Upper lobe of left lung (tissue), 6 donors: ENCODE results near the gene GPR143. TPM values are rescaled to one million over a fixed set of nuclear protein-coding genes. Genes with fewer than 3 reads are reported as not detected.

Experiments used
- ATAC-seq, 2 donors: fragments of 200-7000 bp; cut with Tn5 transposase; one replicate each; pipeline ENCODE4 v1.9.1; 2022; ENCODE audit warnings: mild to moderate bottlenecking in 2 of 2, moderate library complexity in 2 of 2; ENCODE audit not compliant: low FRiP score in 2 of 2
- DNase-seq, 2 donors: peaks; one replicate each; pipeline ENCODE4 v3.0.0-alpha.2; 2019 to 2020
- H3K27ac ChIP-seq, 4 donors: fragments of 200-600 bp; sonication (generic); one replicate each; pipeline ENCODE4 v1.5.1; 2016 to 2019
- H3K27me3 ChIP-seq, 4 donors: fragments of 200-600 bp; sonication (generic); one replicate each; pipeline ENCODE4 v1.5.1; 2017 to 2019
- H3K36me3 ChIP-seq, 4 donors: fragments of 200-600 bp; sonication (generic); one replicate each; pipeline ENCODE4 v1.5.1; 2016 to 2019
- H3K4me1 ChIP-seq, 4 donors: fragments of 200-600 bp; sonication (generic); one replicate each; pipeline ENCODE4 v1.5.1; 2018 to 2019
- H3K4me3 ChIP-seq, 4 donors: fragments of 200-600 bp; sonication (generic); one replicate each; pipeline ENCODE4 v1.5.1; 2017 to 2019; ENCODE audit warnings: mild to moderate bottlenecking in 2 of 4, moderate library complexity in 1 of 4
- H3K9me3 ChIP-seq, 4 donors: fragments of 200-600 bp; sonication (generic); one replicate each; pipeline ENCODE4 v1.5.1; 2018 to 2019
- CTCF ChIP-seq, 6 experiments: fragments of 450-650 bp in 4 of 6; fragments of 200-600 bp in 2 of 6; sonication (generic) in 2 of 6; IDR thresholded peaks; one replicate each; pipeline ENCODE4 v1.5.1; 2016 to 2019; ENCODE audit warnings: antibody characterized with exemption in 6 of 6
- EP300 ChIP-seq, 4 donors: sonication (generic); formaldehyde crosslinking; IDR thresholded peaks; one replicate each; pipeline ENCODE4 v1.5.1; 2017; ENCODE audit warnings: antibody characterized with exemption in 4 of 4, control low read depth in 2 of 4
- POLR2A ChIP-seq, 4 donors: fragments of 450-650 bp; IDR thresholded peaks; one replicate each; pipeline ENCODE4 v1.5.1; 2016 to 2017; ENCODE audit warnings: antibody characterized with exemption in 4 of 4, mild to moderate bottlenecking in 2 of 4
- POLR2AphosphoS5 ChIP-seq, 2 donors: sonication (generic); formaldehyde crosslinking; IDR thresholded peaks; one replicate each; pipeline ENCODE4 v1.5.1; 2017; ENCODE audit warnings: antibody characterized with exemption in 2 of 2
- WGBS, 2 donors: methylation state at CpG; one replicate each; pipeline ENCODE4 v1.1.5; 2017 to 2018; 5-methylcytosine and 5-hydroxymethylcytosine counted together
- total RNA-seq, 6 donors: library from RNA; depleted of rRNA in 4 of 6; stranded (reverse); fragments of >200 nt in 4 of 6; gene quantifications; one replicate each; pipeline versions ENCODE4 v1.1.0 to v1.2.1, GENCODE V29; 2016 to 2021
- donor health status: DM: no; HTN: no; CAD: no; lungs with moderate emphysema.
- donor health status: DM: no; HTN: yes; CAD: no; lungs with severe emphysema.

Gene GPR143
- total RNA-seq, 6 donors from 2014 or later, result 0.33 to 2.1 (median 0.84) TPM; not detected in 1

GRCh38 chrX:9737363-9737762, 28.3 kb downstream of the GPR143 start:
- 80 to 89% methylated on average over 7 of the region's 7 CpGs for WGBS, 2 donors
- TF ChIP-seq EP300 (IDR thresholded peaks at IDR 0.05), result no peak
- Histone ChIP-seq H3K36me3 (no peaks in the 10 kb centered on the region), H3K27ac (no peak overlapping the region), H3K27me3 (no peaks in the 10 kb centered on the region), H3K4me1 (no peaks in the 10 kb centered on the region), H3K4me3 (no peak overlapping the region), H3K9me3 (no peaks in the 10 kb centered on the region)
- DNase-seq, result no peak
- ATAC-seq, result no peak

GRCh38 chrX:9730752-9731151, 34.9 kb downstream of the GPR143 start:
- H3K27ac ChIP-seq, result no peak overlapping the region
- H3K36me3 ChIP-seq, result no peaks in the 10 kb centered on the region
- no peak for DNase-seq
- no peak overlapping the region for H3K4me3 ChIP-seq
- 67 to 93% methylated on average over 1 of the region's 1 CpG for WGBS, 2 donors
- H3K27me3 ChIP-seq, result no peaks in the 10 kb centered on the region
- H3K9me3 ChIP-seq, result peaks cover 0 to 16% (median 0%) of the 10 kb centered on the region in 4 donors
- TF ChIP-seq CTCF (IDR thresholded peaks at IDR 0.05), result no peak
- TF ChIP-seq EP300 (IDR thresholded peaks at IDR 0.05), result no peak
- no peak for TF ChIP-seq POLR2A (IDR thresholded peaks at IDR 0.05)
- TF ChIP-seq POLR2AphosphoS5 (IDR thresholded peaks at IDR 0.05), result no peak
- H3K4me1 ChIP-seq, result no peaks in the 10 kb centered on the region
- no peak for ATAC-seq

- DNase-seq (no peak), ATAC-seq (no peak)
- Histone ChIP-seq H3K9me3 (peaks cover 0 to 16% (median 0%) of the 10 kb centered on the region in 4 donors), H3K4me1 (no peaks in the 10 kb centered on the region), H3K27me3 (no peaks in the 10 kb centered on the region), H3K27ac (no peak overlapping the region), H3K4me3 (no peak overlapping the region), H3K36me3 (no peaks in the 10 kb centered on the region)
- WGBS, 2 donors, result 76 to 100% methylated on average over 3 of the region's 3 CpGs
- TF ChIP-seq EP300 (IDR thresholded peaks at IDR 0.05) (no peak), CTCF (IDR thresholded peaks at IDR 0.05) (no peak), POLR2A (IDR thresholded peaks at IDR 0.05) (no peak), POLR2AphosphoS5 (IDR thresholded peaks at IDR 0.05) (no peak)
Observed at GRCh38 chrX:9730078-9730477, 35.6 kb downstream of the GPR143 start.

- no peak for TF ChIP-seq EP300 (IDR thresholded peaks at IDR 0.05)
- no peak for TF ChIP-seq POLR2A (IDR thresholded peaks at IDR 0.05)
- no peak for TF ChIP-seq CTCF (IDR thresholded peaks at IDR 0.05)
- TF ChIP-seq POLR2AphosphoS5 (IDR thresholded peaks at IDR 0.05), result no peak
- DNase-seq, result no peak
- no peak overlapping the region for H3K4me3 ChIP-seq
- H3K36me3 ChIP-seq, result no peaks in the 10 kb centered on the region
- no peak for ATAC-seq
- 40 to 61% methylated on average over 1 to 5 of the region's 5 CpGs for WGBS, 2 donors
- no peaks in the 10 kb centered on the region for H3K27me3 ChIP-seq
- H3K27ac ChIP-seq, result no peak overlapping the region
- peaks cover 0 to 16% (median 0%) of the 10 kb centered on the region in 4 donors for H3K9me3 ChIP-seq
- no peaks in the 10 kb centered on the region for H3K4me1 ChIP-seq
Observed at GRCh38 chrX:9729171-9729885, 36.3 kb downstream of the GPR143 start.

GRCh38 chrX:9728261-9728660, 37.4 kb downstream of the GPR143 start:
- H3K9me3 ChIP-seq, result peaks cover 0 to 16% (median 0%) of the 10 kb centered on the region in 4 donors
- H3K27ac ChIP-seq, result no peak overlapping the region
- WGBS, 2 donors, result 86 to 89% methylated on average over 3 of the region's 3 CpGs
- H3K4me1 ChIP-seq, result no peaks in the 10 kb centered on the region
- H3K4me3 ChIP-seq, result no peak overlapping the region
- DNase-seq, result no peak
- TF ChIP-seq POLR2A (IDR thresholded peaks at IDR 0.05) (no peak), EP300 (IDR thresholded peaks at IDR 0.05) (no peak), CTCF (IDR thresholded peaks at IDR 0.05) (no peak), POLR2AphosphoS5 (IDR thresholded peaks at IDR 0.05) (no peak)
- H3K36me3 ChIP-seq, result no peaks in the 10 kb centered on the region
- ATAC-seq, result no peak
- H3K27me3 ChIP-seq, result no peaks in the 10 kb centered on the region
